Measurements from ENCODE around the gene TP53BP1.
"Not testable (repeated sequence)": the region's sequence is repeated elsewhere in the genome, so short reads cannot be mapped to it uniquely, and the experiment has no call there.

Gene TP53BP1

GRCh38 chr15:43420876-43421275 is 72.1 kb downstream of the TP53BP1 start:
- DNase-seq (ENCODE audit: low read depth in 2 of 2), result no peak

GRCh38 chr15:43420435-43420834 is 72.5 kb downstream of the TP53BP1 start:
- DNase-seq (ENCODE audit: low read depth in 2 of 2), result no peak

- DNase-seq (ENCODE audit: low read depth in 2 of 2), result no peak
These were observed 78.8 kb downstream of the TP53BP1 start for GRCh38 chr15:43414196-43414595.

GRCh38 chr15:43412096-43412495 is 80.9 kb downstream of the TP53BP1 start:
- DNase-seq (ENCODE audit: low read depth in 2 of 2), result no peak

GRCh38 chr15:43410572-43411214 is 82.3 kb downstream of the TP53BP1 start:
- DNase-seq (ENCODE audit: low read depth in 2 of 2), result no peak

GRCh38 chr15:43408789-43409188 is 84.2 kb downstream of the TP53BP1 start:
- DNase-seq (ENCODE audit: low read depth in 2 of 2), result no peak

- DNase-seq (ENCODE audit: low read depth in 2 of 2), result no peak
These were observed 86.1 kb downstream of the TP53BP1 start for GRCh38 chr15:43406808-43407207.

- no peak for DNase-seq (ENCODE audit: low read depth in 2 of 2)
These were observed 86.8 kb downstream of the TP53BP1 start for GRCh38 chr15:43406189-43406588.

- DNase-seq (ENCODE audit: low read depth in 2 of 2), result no peak
These were observed 88.8 kb downstream of the TP53BP1 start for GRCh38 chr15:43404130-43404529.

GRCh38 chr15:43403616-43404015 is 89.3 kb downstream of the TP53BP1 start:
- no peak for DNase-seq (ENCODE audit: low read depth in 2 of 2)

GRCh38 chr15:43402255-43402654 is 90.7 kb downstream of the TP53BP1 start:
- no peak for DNase-seq (ENCODE audit: low read depth in 2 of 2)

GRCh38 chr15:43393592-43393991 is 99.4 kb downstream of the TP53BP1 start:
- not testable (repeated sequence) for DNase-seq (ENCODE audit: low read depth in 2 of 2)

- no peak for DNase-seq (ENCODE audit: low read depth in 2 of 2)
These were observed 102.2 kb downstream of the TP53BP1 start for GRCh38 chr15:43390723-43391122.

GRCh38 chr15:43383070-43383469 is 109.9 kb downstream of the TP53BP1 start:
- no peak for DNase-seq (ENCODE audit: low read depth in 2 of 2)

- DNase-seq (ENCODE audit: low read depth in 2 of 2), result no peak
These were observed 110.6 kb downstream of the TP53BP1 start for GRCh38 chr15:43382310-43382709.

- DNase-seq (ENCODE audit: low read depth in 2 of 2), result no peak
These were observed 114.4 kb downstream of the TP53BP1 start for GRCh38 chr15:43378601-43379000.

GRCh38 chr15:43376017-43376705 is 116.8 kb downstream of the TP53BP1 start:
- peak in 1 of 2 experiments; percentile 27 for DNase-seq (ENCODE audit: low read depth in 2 of 2)

GRCh38 chr15:43370975-43371974 is 121.7 kb downstream of the TP53BP1 start, which contains the start of the genes TUBGCP4 and ZSCAN29:
TUBGCP4 (plus strand) TSS chr15:43371101; CDS start chr15:43371355, 254 bp downstream.
ZSCAN29 (minus strand) TSS chr15:43371043; CDS start chr15:43369913, 1,130 bp downstream.
- peak; percentile 66 to 74 for DNase-seq (ENCODE audit: low read depth in 2 of 2)

- no peak for DNase-seq (ENCODE audit: low read depth in 2 of 2)
These were observed 122.5 kb downstream of the TP53BP1 start for GRCh38 chr15:43370310-43370974.

- no peak for DNase-seq (ENCODE audit: low read depth in 2 of 2)
These were observed 131.5 kb downstream of the TP53BP1 start for GRCh38 chr15:43361313-43361903.

- no peak for DNase-seq (ENCODE audit: low read depth in 2 of 2)
These were observed 132.1 kb downstream of the TP53BP1 start for GRCh38 chr15:43360821-43361220.
